KOPT-K1 (cell line): ENCODE measurements around the gene MAN1A2.
"Not testable (repeated sequence)": the region's sequence is repeated elsewhere in the genome, so short reads cannot be mapped to it uniquely, and the experiment has no call there.

Experiments
- H3K27ac ChIP-seq: fragments of 200-600 bp; sonication (generic); 2 replicates; pipeline ENCODE4 v1.5.1; 2016; ENCODE audit warnings: antibody characterized with exemption, mild to moderate bottlenecking, low read depth, low read length; ENCODE audit not compliant: poor library complexity, severe bottlenecking
- H3K36me3 ChIP-seq: fragments of 200-600 bp; sonication (generic); 2 replicates; pipeline ENCODE4 v1.5.1; 2017; ENCODE audit warnings: antibody characterized with exemption, mild to moderate bottlenecking, low read length, moderate library complexity; ENCODE audit not compliant: insufficient read depth
- H3K9me3 ChIP-seq: fragments of 200-600 bp; sonication (generic); 2 replicates; pipeline ENCODE4 v1.5.1; 2017; ENCODE audit warnings: antibody characterized with exemption, low read length, mild to moderate bottlenecking; ENCODE audit not compliant: insufficient read depth, poor library complexity, severe bottlenecking

The MAN1A2 gene

DNA sequence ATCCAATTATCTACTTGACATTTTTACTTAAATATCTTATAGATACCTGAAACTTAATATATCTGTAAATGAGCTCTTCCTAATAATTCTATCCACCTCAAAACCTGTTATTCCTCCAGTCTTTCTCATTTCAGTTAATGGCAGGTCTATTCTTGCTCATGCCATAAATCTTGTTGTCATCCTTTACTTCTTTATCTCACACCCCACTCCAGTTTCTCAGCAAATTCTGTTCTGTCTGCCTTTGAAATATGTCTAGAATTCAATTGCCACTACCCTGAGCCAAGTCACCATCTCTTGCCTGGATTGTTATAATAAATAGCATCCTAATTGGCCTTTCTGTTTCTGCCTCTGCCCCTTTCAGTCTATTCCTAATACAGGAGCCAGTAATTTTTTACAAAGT, 105.8 kb downstream of the MAN1A2 start:
- no peak overlapping the region for H3K27ac ChIP-seq
- H3K36me3 ChIP-seq = no peaks in the 10 kb centered on the region
- no peaks in the 10 kb centered on the region for H3K9me3 ChIP-seq

DNA sequence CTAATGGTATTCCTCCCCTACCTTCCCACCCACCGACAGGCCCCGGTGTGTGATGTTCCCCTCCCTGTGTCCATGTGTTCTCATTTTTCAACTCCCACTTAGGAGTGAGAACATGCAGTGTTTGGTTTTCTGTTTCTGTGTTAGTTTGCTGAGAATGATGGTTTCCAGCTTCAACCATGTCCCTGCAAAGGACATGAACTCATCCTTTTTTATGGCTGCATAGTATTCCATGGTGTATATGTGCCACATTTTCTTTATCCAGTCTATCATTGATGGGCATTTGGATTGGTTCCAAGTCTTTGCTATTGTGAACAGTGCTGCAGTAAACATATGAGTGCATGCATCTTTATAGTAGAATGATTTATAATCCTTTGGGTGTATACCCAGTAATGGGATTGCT, 108.2 kb downstream of the MAN1A2 start:
- not testable (repeated sequence) for H3K27ac ChIP-seq, H3K36me3 ChIP-seq, H3K9me3 ChIP-seq

DNA sequence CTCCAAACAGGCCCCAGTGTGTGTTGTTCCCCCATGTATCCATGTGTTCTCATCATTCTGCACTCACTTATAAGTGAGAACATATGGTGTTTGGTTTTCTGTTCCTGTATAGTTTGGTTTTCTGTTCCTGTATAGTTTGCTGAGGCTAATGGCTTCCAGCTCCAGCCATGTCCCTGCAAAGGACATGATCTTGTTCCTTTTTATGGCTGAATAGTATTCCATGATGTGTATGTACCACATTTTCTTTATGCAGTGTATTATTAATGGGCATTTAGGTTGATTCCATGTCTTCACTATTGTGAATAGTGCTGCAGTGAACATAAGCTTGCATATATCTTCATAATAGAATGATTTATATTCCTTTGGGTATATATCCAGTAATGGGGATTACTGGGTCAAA, 111.8 kb downstream of the MAN1A2 start:
- peaks cover 9% of the 10 kb centered on the region; the same call in 1 of the 2 replicates for H3K36me3 ChIP-seq
- no peaks in the 10 kb centered on the region for H3K9me3 ChIP-seq
- H3K27ac ChIP-seq = no peak overlapping the region

GRCh38 chr1:117481410-117481809, 114.2 kb downstream of the MAN1A2 start:
- Histone ChIP-seq H3K27ac (no peak overlapping the region), H3K9me3 (no peaks in the 10 kb centered on the region), H3K36me3 (peaks cover 9% of the 10 kb centered on the region; the same call in 1 of the 2 replicates)

- no peak overlapping the region for H3K27ac ChIP-seq
- no peaks in the 10 kb centered on the region for H3K9me3 ChIP-seq
- no peaks in the 10 kb centered on the region for H3K36me3 ChIP-seq
These were observed 126.7 kb downstream of the MAN1A2 start for GRCh38 chr1:117493906-117494305.

DNA sequence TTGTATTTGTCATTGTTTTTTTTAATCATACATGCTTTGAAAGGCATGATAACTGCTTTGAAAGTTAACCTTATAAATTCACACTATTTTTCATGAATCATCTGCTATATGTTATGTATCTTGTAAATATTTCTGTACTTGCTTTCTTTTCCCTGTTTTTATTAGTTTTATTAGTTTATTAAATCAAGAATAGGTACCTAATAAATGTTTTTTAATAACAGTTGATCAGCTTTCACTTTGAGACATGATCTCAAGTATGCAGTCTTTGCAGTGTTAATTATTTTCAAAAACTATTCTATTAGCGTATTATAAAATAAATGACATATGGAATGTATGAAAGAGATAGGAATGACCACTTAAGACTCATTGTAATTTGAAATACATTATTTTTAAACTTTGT, 127.8 kb downstream of the MAN1A2 start:
- H3K27ac ChIP-seq = no peak overlapping the region
- H3K36me3 ChIP-seq = peaks cover 3% of the 10 kb centered on the region; the same call in 1 of the 2 replicates
- no peaks in the 10 kb centered on the region for H3K9me3 ChIP-seq

DNA sequence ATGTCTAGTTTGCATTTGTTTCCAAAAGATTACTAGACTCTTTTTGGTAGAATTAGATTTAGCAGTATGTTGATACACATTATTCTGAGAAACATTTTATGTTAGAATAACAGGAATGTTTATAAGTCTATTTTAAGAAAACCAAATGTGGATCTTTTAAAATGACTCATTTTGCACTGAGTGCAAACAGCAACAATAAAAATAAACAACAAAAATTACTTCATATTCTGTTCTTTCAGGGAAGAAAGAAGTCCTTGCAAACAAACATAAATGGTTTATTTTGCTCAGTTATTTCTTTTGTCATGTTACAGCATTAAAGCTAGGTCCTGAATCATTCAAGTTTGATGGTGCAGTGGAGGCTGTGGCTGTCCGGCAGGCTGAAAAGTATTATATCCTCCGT, 131.8 kb downstream of the MAN1A2 start:
- Histone ChIP-seq H3K27ac (no peak overlapping the region), H3K9me3 (no peaks in the 10 kb centered on the region), H3K36me3 (peaks cover 11% of the 10 kb centered on the region; the same call in 1 of the 2 replicates)

DNA sequence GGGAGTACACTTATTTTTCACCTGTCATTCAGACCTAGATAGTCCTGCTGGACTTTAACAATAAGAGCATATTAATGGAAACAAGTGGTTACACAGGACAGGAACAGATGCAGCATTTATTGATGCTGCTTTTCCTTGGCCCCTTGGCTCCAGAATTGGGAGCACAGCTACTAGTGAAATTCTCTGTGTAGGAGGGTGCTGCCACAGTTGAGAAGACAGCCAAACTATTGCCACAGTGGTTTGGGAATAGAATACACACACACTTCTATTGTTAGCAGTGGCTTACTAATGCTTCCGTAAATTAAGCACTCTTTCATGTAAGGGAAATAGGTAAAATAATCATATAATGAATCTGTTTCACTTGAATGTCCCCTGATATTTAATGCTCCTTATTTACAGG, 133.3 kb downstream of the MAN1A2 start:
- no peak overlapping the region for H3K27ac ChIP-seq

DNA sequence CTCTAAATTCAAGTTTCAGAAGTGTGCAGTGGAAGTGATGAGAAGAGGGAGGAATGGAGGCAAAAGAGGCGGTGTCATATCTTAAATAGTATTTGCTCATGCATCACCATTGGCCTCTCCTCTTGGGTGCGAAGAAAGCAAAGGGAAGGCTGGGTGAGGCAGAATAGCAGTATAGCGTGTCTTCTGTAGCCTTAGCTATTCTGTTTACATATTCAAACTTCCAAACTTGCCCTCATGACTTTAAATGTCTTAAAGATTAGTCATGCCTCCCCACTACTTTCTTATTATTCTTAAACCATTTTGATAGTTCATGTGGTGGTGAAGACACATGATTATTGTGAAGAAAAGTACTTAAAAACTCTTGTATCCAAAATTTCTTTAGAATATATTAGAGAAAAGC, 134.0 kb downstream of the MAN1A2 start:
- no peak overlapping the region for H3K27ac ChIP-seq

More for the DNA sequence above, 133.3 kb downstream of the MAN1A2 start:
- Histone ChIP-seq H3K36me3 (peaks cover 16% of the 10 kb centered on the region), H3K9me3 (no peaks in the 10 kb centered on the region)

DNA sequence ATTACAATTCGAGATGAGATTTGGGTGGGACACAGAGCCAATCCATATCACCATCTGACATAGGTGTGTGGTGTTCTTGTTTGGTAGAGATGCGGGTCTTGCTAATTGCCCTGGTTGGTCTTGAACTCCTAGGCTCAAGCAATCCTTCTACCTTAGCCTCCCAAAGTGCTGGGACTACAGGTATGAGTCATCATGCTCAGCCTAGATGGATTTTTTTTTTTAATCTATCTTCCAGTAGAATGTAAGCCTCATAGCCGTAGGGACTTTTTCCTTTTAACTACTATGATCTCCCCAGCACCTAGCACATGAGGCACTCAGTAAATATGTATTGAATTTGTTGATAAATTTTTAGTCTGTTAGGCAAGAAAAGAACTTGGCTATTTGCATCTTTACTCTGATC, 144.0 kb downstream of the MAN1A2 start:
- H3K9me3 ChIP-seq = no peaks in the 10 kb centered on the region
- H3K36me3 ChIP-seq = no peaks in the 10 kb centered on the region; the same call in 1 of the 2 replicates
- no peak overlapping the region for H3K27ac ChIP-seq

More for the DNA sequence above, 134.0 kb downstream of the MAN1A2 start:
- Histone ChIP-seq H3K9me3 (no peaks in the 10 kb centered on the region), H3K36me3 (peaks cover 16% of the 10 kb centered on the region)

- no peaks in the 10 kb centered on the region for H3K9me3 ChIP-seq
- no peaks in the 10 kb centered on the region; the same call in 1 of the 2 replicates for H3K36me3 ChIP-seq
- H3K27ac ChIP-seq = no peak overlapping the region
These were observed 145.6 kb downstream of the MAN1A2 start for GRCh38 chr1:117512728-117513321.

DNA sequence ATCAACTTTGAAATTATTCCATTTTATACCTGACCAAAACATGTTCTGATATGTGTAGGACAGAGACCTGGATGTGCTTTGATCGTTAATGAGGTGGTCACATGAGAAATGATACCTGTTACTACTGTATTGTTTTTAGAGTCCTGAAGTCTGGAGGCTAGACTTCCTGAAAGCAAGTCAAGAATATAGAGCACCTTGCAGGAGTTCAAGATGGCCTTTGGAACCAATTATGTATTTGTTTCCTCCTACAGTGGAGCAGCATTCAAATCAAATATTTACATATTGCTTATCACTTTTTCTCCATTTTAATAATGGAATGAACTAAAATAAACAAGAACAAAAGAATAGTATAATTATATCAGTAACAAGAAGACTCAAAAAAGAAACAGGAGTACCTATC, 155.9 kb downstream of the MAN1A2 start:
- no peaks in the 10 kb centered on the region for H3K36me3 ChIP-seq
- no peak overlapping the region for H3K27ac ChIP-seq
- H3K9me3 ChIP-seq = no peaks in the 10 kb centered on the region

DNA sequence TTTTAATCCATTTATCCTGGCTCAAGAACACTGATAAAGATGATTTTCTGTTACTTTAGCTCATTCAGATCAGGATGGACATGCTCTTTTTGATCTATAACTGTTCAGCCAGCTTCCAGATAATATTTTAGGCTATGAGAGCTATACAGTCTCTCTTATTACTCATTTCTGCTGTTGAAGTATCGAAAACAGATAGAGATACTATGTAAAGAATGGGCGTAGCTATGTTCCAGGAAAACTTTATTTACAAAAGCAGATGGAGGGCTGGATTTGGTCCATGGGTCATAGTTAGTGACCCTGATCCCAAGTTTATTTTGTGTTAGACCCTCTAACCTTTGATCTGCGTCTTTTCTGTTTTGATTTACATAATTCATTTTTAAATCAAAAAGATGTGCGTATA, 159.8 kb downstream of the MAN1A2 start:
- Histone ChIP-seq H3K36me3 (no peaks in the 10 kb centered on the region), H3K9me3 (no peaks in the 10 kb centered on the region), H3K27ac (no peak overlapping the region)

DNA sequence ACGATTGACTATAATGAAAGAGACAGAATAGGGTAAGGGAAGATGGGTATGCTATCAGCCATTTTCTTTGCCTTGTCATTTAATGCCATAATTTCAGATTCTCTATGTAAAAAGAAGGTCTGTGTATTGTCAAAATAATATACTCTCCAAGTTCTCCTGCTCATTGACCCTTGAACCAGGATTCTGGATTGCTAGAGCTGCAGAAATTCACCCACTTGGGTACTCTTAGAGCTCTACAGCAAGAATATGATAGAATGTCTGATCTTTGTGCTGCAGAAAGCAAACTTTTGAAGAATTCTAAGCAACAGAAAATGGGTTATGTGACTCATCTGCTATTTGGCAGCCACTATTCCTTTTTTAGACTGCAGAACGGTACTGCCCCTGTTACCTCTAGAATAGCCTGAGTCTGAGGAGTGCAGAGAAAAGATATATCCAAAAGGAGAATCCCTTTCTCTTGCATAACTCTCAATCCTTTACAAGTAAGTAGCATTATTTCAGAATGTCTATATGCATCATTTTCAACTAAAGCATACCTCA, 160.4 kb downstream of the MAN1A2 start:
- no peaks in the 10 kb centered on the region for H3K36me3 ChIP-seq
- no peak overlapping the region for H3K27ac ChIP-seq
- H3K9me3 ChIP-seq = no peaks in the 10 kb centered on the region

- Histone ChIP-seq H3K27ac (no peak overlapping the region), H3K9me3 (no peaks in the 10 kb centered on the region), H3K36me3 (no peaks in the 10 kb centered on the region)
These were observed 162.4 kb downstream of the MAN1A2 start for GRCh38 chr1:117529683-117530082.

- H3K36me3 ChIP-seq = no peaks in the 10 kb centered on the region
These were observed 164.0 kb downstream of the MAN1A2 start for GRCh38 chr1:117531222-117531621.

More at GRCh38 chr1:117531222-117531621, 164.0 kb downstream of the MAN1A2 start:
- H3K27ac ChIP-seq = no peak overlapping the region
- H3K9me3 ChIP-seq = no peaks in the 10 kb centered on the region
